GM23248 (cell line): ENCODE measurements around the gene TLE2. TPM values are rescaled to one million over a fixed set of nuclear protein-coding genes. Genes with fewer than 3 reads are reported as not detected.
A peak's percentile ranks its signal among the peaks of the same experiment; 100 is the strongest.
"Not testable (repeated sequence)": the region's sequence is repeated elsewhere in the genome, so short reads cannot be mapped to it uniquely, and the experiment has no call there.

Experiments
- DNase-seq: peaks from one replicate; pipeline ENCODE4 v3.0.0-alpha.2; 2015
- H2AFZ ChIP-seq: fragments of 200-600 bp; sonication (generic); 2 replicates; pipeline ENCODE4 v1.6.1; 2016; ENCODE audit warnings: antibody characterized with exemption
- H3F3A ChIP-seq: fragments of 200-600 bp; sonication (generic); 2 replicates; pipeline ENCODE4 v1.6.1; 2016; ENCODE audit warnings: mild to moderate bottlenecking, antibody characterized with exemption, mixed run types; ENCODE audit not compliant: insufficient read depth
- H3K27ac ChIP-seq: fragments of 200-600 bp; sonication (generic); 2 replicates; pipeline ENCODE4 v1.5.1; 2016; ENCODE audit warnings: mild to moderate bottlenecking
- H3K27me3 ChIP-seq: fragments of 200-600 bp; sonication (generic); replicated peaks from 2 replicates; pipeline ENCODE4 v1.6.1; 2016; ENCODE audit warnings: mild to moderate bottlenecking; ENCODE audit not compliant: insufficient read depth
- H3K36me3 ChIP-seq: fragments of 200-600 bp; sonication (generic); 2 replicates; pipeline ENCODE4 v1.6.1; 2016; ENCODE audit warnings: low read depth, mild to moderate bottlenecking
- H3K4me1 ChIP-seq: fragments of 200-600 bp; sonication (generic); 2 replicates; pipeline ENCODE4 v1.6.1; 2016; ENCODE audit warnings: mild to moderate bottlenecking; ENCODE audit not compliant: insufficient read depth
- H3K4me2 ChIP-seq: fragments of 200-600 bp; sonication (generic); one replicate; pipeline ENCODE4 v1.6.1; 2016; ENCODE audit warnings: mild to moderate bottlenecking; ENCODE audit not compliant: unreplicated experiment
- H3K4me3 ChIP-seq: fragments of 200-600 bp; sonication (generic); 2 replicates; pipeline ENCODE4 v1.5.1; 2016; ENCODE audit warnings: mild to moderate bottlenecking
- H3K79me2 ChIP-seq: fragments of 200-600 bp; sonication (generic); 2 replicates; pipeline ENCODE4 v1.6.1; 2016; ENCODE audit warnings: mild to moderate bottlenecking; ENCODE audit not compliant: insufficient read depth
- H3K9ac ChIP-seq: fragments of 200-600 bp; sonication (generic); 2 replicates; pipeline ENCODE4 v1.6.1; 2016; ENCODE audit warnings: mild to moderate bottlenecking
- H3K9me2 ChIP-seq: fragments of 200-600 bp; sonication (generic); 2 replicates; pipeline ENCODE4 v1.6.1; 2016; ENCODE audit warnings: mixed run types, mild to moderate bottlenecking, moderate library complexity; ENCODE audit not compliant: insufficient read depth
- H3K9me3 ChIP-seq: fragments of 200-600 bp; sonication (generic); one replicate; pipeline ENCODE4 v1.6.1; 2017; ENCODE audit warnings: low read depth
- H4K20me1 ChIP-seq: fragments of 200-600 bp; sonication (generic); 2 replicates; pipeline ENCODE4 v1.6.0; 2016; ENCODE audit not compliant: insufficient read depth
- EZH2 ChIP-seq: fragments of 200-600 bp; sonication (generic); IDR thresholded peaks from 2 replicates; pipeline ENCODE4 v1.6.1; 2018; ENCODE audit warnings: antibody characterized with exemption, mild to moderate bottlenecking; ENCODE audit not compliant: insufficient read depth, poor library complexity, severe bottlenecking
- EZH2phosphoT487 ChIP-seq: fragments of 200-600 bp; sonication (generic); IDR thresholded peaks from 2 replicates; pipeline ENCODE4 v1.6.1; 2018; ENCODE audit warnings: antibody characterized with exemption, moderate library complexity, mild to moderate bottlenecking, low read depth; ENCODE audit not compliant: insufficient read depth
- WGBS, 2 experiments: methylation state at CpG; one replicate each; pipeline ENCODE4 v1.1.6; 2015 to 2017; ENCODE audit warnings: low lambda C conversion rate in 2 of 2, low coverage in 1 of 2; ENCODE audit errors: missing lambda C conversion rate in 2 of 2; 5-methylcytosine and 5-hydroxymethylcytosine counted together
- in situ Hi-C: fragments of 300-500 bp; cut with MboI; formaldehyde crosslinking; loops from 2 replicates; pipeline ENCODE4 v1.15.0; 2020
- polyA plus RNA-seq: library from polyadenylated mRNA; unstranded; fragments of >200 nt; fragmentation: Nextera tagmentation; extraction: Ambion mirVana; gene quantifications from 2 replicates; pipeline ENCODE4 v1.2.1, GENCODE V29; 2016
- total RNA-seq: library from RNA; depleted of rRNA; stranded (reverse); fragments of >200 nt; shearing (Covaris generic); gene quantifications from 2 replicates; pipeline ENCODE4 v1.2.3, GENCODE V29; 2014

Gene TLE2
- total and polyA plus RNA-seq, 2 experiments from 2014 or later = 3.6 to 10.1 TPM

DNA sequence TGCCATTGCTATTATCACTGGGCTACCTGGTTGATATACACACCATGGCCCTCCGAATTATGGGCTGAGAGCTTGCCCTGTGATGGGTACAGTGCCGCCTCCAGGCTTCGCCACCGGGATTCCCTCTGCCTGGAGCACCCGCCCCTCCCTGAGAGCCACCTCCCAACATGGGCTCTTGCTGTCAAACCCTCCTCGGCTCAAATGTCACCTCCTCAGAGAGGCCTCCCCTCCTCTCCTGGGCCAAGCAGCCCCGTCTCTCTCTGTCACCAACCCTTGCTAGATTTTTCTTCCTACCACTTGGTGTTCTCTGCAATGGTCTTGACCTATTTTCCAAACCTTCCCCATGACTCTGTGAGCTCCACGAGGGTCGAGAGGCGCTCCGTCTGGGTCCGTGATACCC lies 12.2 kb upstream of the TLE2 start:
- WGBS, 2 experiments = 81 to 86% methylated on average over 12 of the region's 12 CpGs
- Histone ChIP-seq H3K27me3 (no peaks in the 10 kb centered on the region), H3K27ac (no peak overlapping the region), H3K9me3 (no peaks in the 10 kb centered on the region), H3K36me3 (no peaks in the 10 kb centered on the region), H3K79me2 (no peaks in the 10 kb centered on the region), H3K4me2 (no peak overlapping the region), H3K4me1 (no peaks in the 10 kb centered on the region), H2AFZ (no peak overlapping the region), H3K4me3 (no peak overlapping the region), H3F3A (0 out of 2 replicates have a peak, but pooled peaks cover 7% of the 10 kb centered on the region), H4K20me1 (no peaks in the 10 kb centered on the region), H3K9me2 (no peaks in the 10 kb centered on the region), H3K9ac (no peak overlapping the region)
- DNase-seq = no peak
- in situ Hi-C loops = no loop called here
- TF ChIP-seq EZH2phosphoT487 (no peak), EZH2 (no peak)

DNA sequence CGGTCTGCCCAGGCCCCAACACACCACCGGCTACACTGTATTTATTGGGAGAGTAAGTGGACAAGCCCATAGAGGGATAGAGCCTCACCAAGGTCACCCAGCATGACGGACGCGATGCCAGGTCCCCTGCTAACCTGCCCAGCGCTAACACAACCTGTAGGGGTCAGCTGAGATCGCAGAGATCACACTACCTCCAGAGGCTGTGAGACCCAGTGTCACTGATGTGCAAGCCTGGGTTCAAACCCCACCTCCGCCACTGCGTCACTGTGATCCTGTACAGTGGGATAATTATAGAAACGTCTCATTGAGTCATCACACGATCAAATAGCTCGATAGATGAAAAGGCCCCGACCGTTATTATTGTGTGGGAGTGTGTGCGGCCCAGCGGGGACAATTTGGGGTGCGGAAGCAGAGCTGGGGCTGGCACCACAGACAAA lies 10.6 kb upstream of the TLE2 start:
- in situ Hi-C loops = no loop called here
- WGBS, 2 experiments = 87 to 89% methylated on average over 17 of the region's 17 CpGs

GRCh38 chr19:3039125-3039524 lies 10.0 kb upstream of the TLE2 start:
- in situ Hi-C loops = no loop called here
- no peak overlapping the region for H2AFZ ChIP-seq
- H3F3A ChIP-seq = no peaks in the 10 kb centered on the region
- H3K36me3 ChIP-seq = no peaks in the 10 kb centered on the region
- TF ChIP-seq EZH2 (no peak), EZH2phosphoT487 (no peak)
- no peaks in the 10 kb centered on the region for H3K9me3 ChIP-seq
- no peaks in the 10 kb centered on the region for H4K20me1 ChIP-seq
- no peaks in the 10 kb centered on the region for H3K9me2 ChIP-seq
- no peak overlapping the region for H3K4me2 ChIP-seq
- no peak overlapping the region for H3K4me3 ChIP-seq
- 87 to 89% methylated on average over 5 of the region's 5 CpGs for WGBS, 2 experiments
- peaks cover 6% of the 10 kb centered on the region for H3K4me1 ChIP-seq
- H3K27me3 ChIP-seq = no peaks in the 10 kb centered on the region
- H3K9ac ChIP-seq = no peak overlapping the region
- no peak for DNase-seq
- no peaks in the 10 kb centered on the region for H3K79me2 ChIP-seq
- H3K27ac ChIP-seq = no peak overlapping the region

More for the DNA sequence above, 10.6 kb upstream of the TLE2 start:
- H3K4me1 ChIP-seq = peaks cover 3% of the 10 kb centered on the region
- H3K27ac ChIP-seq = no peak overlapping the region
- no peaks in the 10 kb centered on the region for H3K27me3 ChIP-seq
- no peak overlapping the region for H3K9ac ChIP-seq
- no peaks in the 10 kb centered on the region for H3K79me2 ChIP-seq
- H3K9me2 ChIP-seq = no peaks in the 10 kb centered on the region
- no peaks in the 10 kb centered on the region for H4K20me1 ChIP-seq
- TF ChIP-seq EZH2phosphoT487 (no peak), EZH2 (no peak)
- no peak for DNase-seq
- no peaks in the 10 kb centered on the region for H3K9me3 ChIP-seq
- no peak overlapping the region for H2AFZ ChIP-seq
- no peak overlapping the region for H3K4me3 ChIP-seq
- H3K36me3 ChIP-seq = no peaks in the 10 kb centered on the region
- H3F3A ChIP-seq = no peaks in the 10 kb centered on the region
- no peak overlapping the region for H3K4me2 ChIP-seq

DNA sequence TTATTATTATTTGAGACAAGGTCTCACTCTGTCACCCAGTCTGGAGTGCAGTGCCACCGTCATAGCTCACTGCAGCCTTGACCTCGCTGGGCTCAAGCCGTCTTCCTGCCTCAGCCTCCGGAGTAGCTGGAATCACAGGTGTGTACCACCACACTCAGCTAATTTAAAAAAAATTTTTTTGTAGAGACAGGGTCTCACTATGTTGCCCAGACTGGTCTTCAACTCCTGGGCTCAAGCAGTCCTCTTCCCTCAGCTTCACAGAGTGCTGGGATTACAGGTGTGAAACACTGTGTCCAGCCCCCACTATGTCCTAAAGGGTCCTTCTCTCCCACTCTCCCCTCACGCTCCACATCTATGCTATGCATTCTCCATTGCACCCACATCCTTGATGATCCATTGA lies 9.1 kb upstream of the TLE2 start:
- peaks cover 6% of the 10 kb centered on the region for H3K4me1 ChIP-seq
- no peaks in the 10 kb centered on the region for H4K20me1 ChIP-seq
- no peaks in the 10 kb centered on the region for H3K9me2 ChIP-seq
- no peaks in the 10 kb centered on the region for H3F3A ChIP-seq
- H3K9ac ChIP-seq = no peak overlapping the region
- in situ Hi-C loops = no loop called here
- no peak overlapping the region for H3K4me2 ChIP-seq
- no peaks in the 10 kb centered on the region for H3K27me3 ChIP-seq
- no peak overlapping the region for H3K4me3 ChIP-seq
- 78% methylated on average over 5 of the region's 5 CpGs for WGBS, 2 experiments
- H3K9me3 ChIP-seq = no peaks in the 10 kb centered on the region
- no peak overlapping the region for H2AFZ ChIP-seq
- no peak overlapping the region for H3K27ac ChIP-seq
- DNase-seq = no peak
- H3K36me3 ChIP-seq = no peaks in the 10 kb centered on the region
- TF ChIP-seq EZH2phosphoT487 = no peak
- TF ChIP-seq EZH2 = no peak
- no peaks in the 10 kb centered on the region for H3K79me2 ChIP-seq

- in situ Hi-C loops, H3K9ac ChIP-seq, H3K79me2 ChIP-seq, H4K20me1 ChIP-seq, H3K9me2 ChIP-seq, H3K27me3 ChIP-seq, H3K27ac ChIP-seq, H3K36me3 ChIP-seq, H3K9me3 ChIP-seq, H3F3A ChIP-seq, H3K4me1 ChIP-seq, H3K4me2 ChIP-seq, H3K4me3 ChIP-seq, DNase-seq: not testable (repeated sequence)
- WGBS, 2 experiments = 92 to 95% methylated on average over 14 of the region's 14 CpGs
- H2AFZ ChIP-seq = peak overlapping the region; percentile 98; the same call in 1 of the 2 replicates
These were observed 8.0 kb upstream of the TLE2 start for GRCh38 chr19:3036977-3037544.
